Neural cell (in vitro differentiated cells): ENCODE measurements around the gene PC.

ENCODE experiments used
- EP300 ChIP-seq: fragments of 450-650 bp; conservative IDR thresholded peaks from 2 replicates; pipeline ENCODE4 v1.6.1; 2014; ENCODE audit warnings: antibody characterized with exemption, mild to moderate bottlenecking, moderate library complexity; ENCODE audit not compliant: poor library complexity, severe bottlenecking
- MXI1 ChIP-seq: fragments of 450-650 bp; conservative IDR thresholded peaks from 2 replicates; pipeline ENCODE4 v1.6.1; 2014; ENCODE audit warnings: antibody characterized with exemption, mild to moderate bottlenecking; ENCODE audit not compliant: poor library complexity, severe bottlenecking
- POLR2AphosphoS5 ChIP-seq: IDR thresholded peaks from 2 replicates; pipeline ENCODE4 v1.6.1; 2012
- RAD21 ChIP-seq: fragments of 450-650 bp; conservative IDR thresholded peaks from 2 replicates; pipeline ENCODE4 v1.6.1; 2014; ENCODE audit warnings: antibody characterized with exemption, mild to moderate bottlenecking, moderate library complexity
- SMC3 ChIP-seq: fragments of 450-650 bp; conservative IDR thresholded peaks from 2 replicates; pipeline ENCODE4 v1.6.1; 2014; ENCODE audit warnings: antibody characterized with exemption, mild to moderate bottlenecking, moderate library complexity; ENCODE audit not compliant: poor library complexity
- TF ChIP-seq, protein P1 (sequence below): fragments of 450-650 bp; IDR thresholded peaks from 2 replicates; pipeline ENCODE4 v1.5.1; 2014; ENCODE audit warnings: antibody characterized with exemption, mild to moderate bottlenecking, moderate library complexity; ENCODE audit not compliant: poor library complexity, severe bottlenecking
- TF ChIP-seq, protein P2 (sequence below): IDR thresholded peaks from 2 replicates; pipeline ENCODE4 v1.6.1; 2012; ENCODE audit warnings: borderline replicate concordance

DNA sequence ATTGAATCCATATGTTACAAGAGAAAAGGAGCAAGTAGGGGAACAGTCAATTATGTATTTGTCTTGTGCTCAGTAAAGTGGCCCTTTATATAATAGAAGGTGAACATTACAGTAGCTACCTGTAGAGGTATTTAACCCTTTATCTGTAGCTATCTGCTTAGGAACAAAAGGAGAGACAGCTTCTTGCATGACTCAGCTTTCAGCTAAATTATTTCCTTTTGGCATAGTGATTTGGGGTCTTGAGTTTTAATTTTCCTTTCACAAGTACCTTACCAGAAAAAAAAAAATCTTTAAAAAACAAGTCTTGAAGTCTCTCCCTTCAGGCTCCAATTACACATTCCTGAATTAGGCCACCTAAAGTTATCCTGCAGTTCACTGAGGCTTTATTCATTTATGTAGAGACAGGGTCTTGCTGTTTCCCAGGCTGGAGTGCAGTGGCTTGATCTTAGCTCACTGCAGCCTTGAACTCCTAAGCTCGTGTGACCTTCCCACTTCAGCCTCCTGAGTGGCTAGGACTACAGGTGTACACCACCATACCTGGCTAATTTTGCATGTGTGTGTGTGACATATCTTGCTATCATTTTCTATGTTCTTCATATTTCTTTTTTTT is 147.5 kb downstream of the PC start:
- TF ChIP-seq, protein P1, sequence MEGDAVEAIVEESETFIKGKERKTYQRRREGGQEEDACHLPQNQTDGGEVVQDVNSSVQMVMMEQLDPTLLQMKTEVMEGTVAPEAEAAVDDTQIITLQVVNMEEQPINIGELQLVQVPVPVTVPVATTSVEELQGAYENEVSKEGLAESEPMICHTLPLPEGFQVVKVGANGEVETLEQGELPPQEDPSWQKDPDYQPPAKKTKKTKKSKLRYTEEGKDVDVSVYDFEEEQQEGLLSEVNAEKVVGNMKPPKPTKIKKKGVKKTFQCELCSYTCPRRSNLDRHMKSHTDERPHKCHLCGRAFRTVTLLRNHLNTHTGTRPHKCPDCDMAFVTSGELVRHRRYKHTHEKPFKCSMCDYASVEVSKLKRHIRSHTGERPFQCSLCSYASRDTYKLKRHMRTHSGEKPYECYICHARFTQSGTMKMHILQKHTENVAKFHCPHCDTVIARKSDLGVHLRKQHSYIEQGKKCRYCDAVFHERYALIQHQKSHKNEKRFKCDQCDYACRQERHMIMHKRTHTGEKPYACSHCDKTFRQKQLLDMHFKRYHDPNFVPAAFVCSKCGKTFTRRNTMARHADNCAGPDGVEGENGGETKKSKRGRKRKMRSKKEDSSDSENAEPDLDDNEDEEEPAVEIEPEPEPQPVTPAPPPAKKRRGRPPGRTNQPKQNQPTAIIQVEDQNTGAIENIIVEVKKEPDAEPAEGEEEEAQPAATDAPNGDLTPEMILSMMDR = no peak
- TF ChIP-seq POLR2AphosphoS5 = no peak
- TF ChIP-seq EP300 = no peak
- TF ChIP-seq SMC3 = no peak
- no peak for TF ChIP-seq RAD21
- no peak for TF ChIP-seq MXI1
- TF ChIP-seq, protein P2, sequence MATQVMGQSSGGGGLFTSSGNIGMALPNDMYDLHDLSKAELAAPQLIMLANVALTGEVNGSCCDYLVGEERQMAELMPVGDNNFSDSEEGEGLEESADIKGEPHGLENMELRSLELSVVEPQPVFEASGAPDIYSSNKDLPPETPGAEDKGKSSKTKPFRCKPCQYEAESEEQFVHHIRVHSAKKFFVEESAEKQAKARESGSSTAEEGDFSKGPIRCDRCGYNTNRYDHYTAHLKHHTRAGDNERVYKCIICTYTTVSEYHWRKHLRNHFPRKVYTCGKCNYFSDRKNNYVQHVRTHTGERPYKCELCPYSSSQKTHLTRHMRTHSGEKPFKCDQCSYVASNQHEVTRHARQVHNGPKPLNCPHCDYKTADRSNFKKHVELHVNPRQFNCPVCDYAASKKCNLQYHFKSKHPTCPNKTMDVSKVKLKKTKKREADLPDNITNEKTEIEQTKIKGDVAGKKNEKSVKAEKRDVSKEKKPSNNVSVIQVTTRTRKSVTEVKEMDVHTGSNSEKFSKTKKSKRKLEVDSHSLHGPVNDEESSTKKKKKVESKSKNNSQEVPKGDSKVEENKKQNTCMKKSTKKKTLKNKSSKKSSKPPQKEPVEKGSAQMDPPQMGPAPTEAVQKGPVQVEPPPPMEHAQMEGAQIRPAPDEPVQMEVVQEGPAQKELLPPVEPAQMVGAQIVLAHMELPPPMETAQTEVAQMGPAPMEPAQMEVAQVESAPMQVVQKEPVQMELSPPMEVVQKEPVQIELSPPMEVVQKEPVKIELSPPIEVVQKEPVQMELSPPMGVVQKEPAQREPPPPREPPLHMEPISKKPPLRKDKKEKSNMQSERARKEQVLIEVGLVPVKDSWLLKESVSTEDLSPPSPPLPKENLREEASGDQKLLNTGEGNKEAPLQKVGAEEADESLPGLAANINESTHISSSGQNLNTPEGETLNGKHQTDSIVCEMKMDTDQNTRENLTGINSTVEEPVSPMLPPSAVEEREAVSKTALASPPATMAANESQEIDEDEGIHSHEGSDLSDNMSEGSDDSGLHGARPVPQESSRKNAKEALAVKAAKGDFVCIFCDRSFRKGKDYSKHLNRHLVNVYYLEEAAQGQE = no peak
